ENCODE data around the gene OLFM1. TPM values are rescaled to one million over a fixed set of nuclear protein-coding genes. Genes with fewer than 3 reads are reported as not detected.

Gene OLFM1
- total RNA-seq, 1 experiment from 2014 or later, result not detected

DNA sequence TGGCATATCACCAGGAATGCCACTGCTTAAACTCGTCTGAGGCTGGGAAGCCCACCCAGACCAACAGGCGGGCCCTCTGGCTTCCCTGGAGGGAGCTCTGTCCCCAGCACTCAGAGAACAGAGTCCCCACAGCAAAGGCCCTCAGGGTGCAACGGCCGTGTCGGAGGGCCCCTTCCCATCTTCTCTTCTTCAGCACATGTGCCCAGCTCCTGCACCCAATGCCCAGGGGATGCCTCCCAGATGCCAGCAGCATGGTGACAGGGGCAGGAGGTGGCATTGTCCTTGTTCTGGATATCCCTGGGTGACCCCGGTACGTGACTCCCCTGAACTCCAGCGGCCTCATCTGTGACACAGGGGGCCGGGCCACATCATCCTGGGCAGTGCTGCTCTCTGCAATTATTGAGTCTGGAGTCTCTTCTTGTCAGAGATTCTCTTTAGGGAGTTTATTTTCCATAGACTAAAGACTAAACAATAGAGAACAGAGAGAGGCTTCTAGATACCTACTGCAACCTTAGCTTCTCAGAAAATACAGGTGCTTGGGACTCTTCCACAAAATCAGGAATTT lies 13.6 kb upstream of the OLFM1 start:
- no peak overlapping the region for H3K4me3 ChIP-seq
- ChIA-PET POLR2A (ENCODE audit: unreplicated experiment) (no interaction called here), CTCF (no interaction called here)
- no peak overlapping the region for H3K27ac ChIP-seq
- TF ChIP-seq EZH2 (IDR thresholded peaks at IDR 0.05; ENCODE audit: low read depth), result no peak
- TF ChIP-seq, protein P1, sequence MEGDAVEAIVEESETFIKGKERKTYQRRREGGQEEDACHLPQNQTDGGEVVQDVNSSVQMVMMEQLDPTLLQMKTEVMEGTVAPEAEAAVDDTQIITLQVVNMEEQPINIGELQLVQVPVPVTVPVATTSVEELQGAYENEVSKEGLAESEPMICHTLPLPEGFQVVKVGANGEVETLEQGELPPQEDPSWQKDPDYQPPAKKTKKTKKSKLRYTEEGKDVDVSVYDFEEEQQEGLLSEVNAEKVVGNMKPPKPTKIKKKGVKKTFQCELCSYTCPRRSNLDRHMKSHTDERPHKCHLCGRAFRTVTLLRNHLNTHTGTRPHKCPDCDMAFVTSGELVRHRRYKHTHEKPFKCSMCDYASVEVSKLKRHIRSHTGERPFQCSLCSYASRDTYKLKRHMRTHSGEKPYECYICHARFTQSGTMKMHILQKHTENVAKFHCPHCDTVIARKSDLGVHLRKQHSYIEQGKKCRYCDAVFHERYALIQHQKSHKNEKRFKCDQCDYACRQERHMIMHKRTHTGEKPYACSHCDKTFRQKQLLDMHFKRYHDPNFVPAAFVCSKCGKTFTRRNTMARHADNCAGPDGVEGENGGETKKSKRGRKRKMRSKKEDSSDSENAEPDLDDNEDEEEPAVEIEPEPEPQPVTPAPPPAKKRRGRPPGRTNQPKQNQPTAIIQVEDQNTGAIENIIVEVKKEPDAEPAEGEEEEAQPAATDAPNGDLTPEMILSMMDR (conservative IDR thresholded peaks at IDR 0.05), result no peak
- BruUV-seq (replicated peaks), result no TSS peak
- no peaks in the 10 kb centered on the region for H3K4me1 ChIP-seq (replicated peaks; ENCODE audit: insufficient read depth)
- no peaks in the 10 kb centered on the region for H4K20me1 ChIP-seq (ENCODE audit: insufficient read depth)
- no peaks in the 10 kb centered on the region for H3K9me2 ChIP-seq (ENCODE audit: insufficient read depth)
- H3K27me3 ChIP-seq (ENCODE audit: insufficient read depth, low read depth), result peaks cover 77% of the 10 kb centered on the region
- intact Hi-C loops (cut with micrococcal nuclease; ENCODE audit: unreplicated experiment), result no loop called here
- H3K36me3 ChIP-seq (ENCODE audit: low read depth), result no peaks in the 10 kb centered on the region
- no peak overlapping the region for H2AFZ ChIP-seq
- no peaks in the 10 kb centered on the region for H3K79me2 ChIP-seq (ENCODE audit: low read depth)
- no peak for DNase-seq
- H3K4me2 ChIP-seq, result no peak overlapping the region
- H3K9me3 ChIP-seq (ENCODE audit: insufficient read depth, low read depth), result no peaks in the 10 kb centered on the region
- H3F3A ChIP-seq (ENCODE audit: insufficient read depth, low read depth), result no peaks in the 10 kb centered on the region

DNA sequence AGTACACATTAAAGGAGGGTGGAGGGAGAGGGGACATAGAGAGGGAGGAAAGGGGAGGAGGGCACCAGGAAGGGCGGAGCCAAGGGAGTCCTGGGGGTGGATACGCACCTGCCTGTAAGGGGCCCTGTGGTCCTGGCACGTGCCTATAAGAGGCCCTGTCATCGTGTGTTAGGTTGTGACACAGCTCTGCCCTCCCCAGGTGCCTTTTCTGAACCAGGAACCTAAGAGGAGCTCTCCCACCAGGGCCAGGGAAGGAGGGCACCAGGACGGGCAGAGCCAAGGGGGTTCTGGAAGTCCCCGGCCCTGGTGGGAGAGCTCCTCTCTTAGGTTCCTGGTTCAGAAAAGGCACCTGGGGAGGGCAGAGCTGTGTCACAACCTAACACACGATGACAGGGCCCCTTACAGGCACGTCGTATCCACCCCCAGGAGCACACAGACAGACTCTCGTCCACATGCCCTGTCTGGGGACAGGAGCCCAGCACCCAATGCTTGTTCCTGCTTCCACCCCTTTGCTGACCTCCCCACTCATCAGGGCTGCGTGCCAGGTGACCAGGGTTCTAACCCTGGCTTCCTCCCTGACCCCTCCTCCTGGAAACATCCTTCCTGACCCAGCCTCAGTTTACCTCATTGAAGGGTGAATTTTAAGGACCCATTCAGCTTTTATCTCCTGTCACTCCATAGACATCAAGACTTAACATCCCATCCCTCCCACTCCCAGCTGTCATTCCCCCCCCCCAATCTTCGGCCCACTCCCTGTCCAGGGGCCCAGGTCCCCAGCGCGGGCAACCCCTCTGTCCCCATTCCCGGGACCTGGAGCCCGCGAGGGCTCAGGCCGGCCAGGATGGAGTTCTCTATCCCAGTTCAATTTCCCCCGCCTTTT lies 12.9 kb upstream of the OLFM1 start:
- CTCF ChIA-PET, result no interaction called here
- no peak overlapping the region for H3K27ac ChIP-seq
- no TSS peak for BruUV-seq (replicated peaks)
- H3K27me3 ChIP-seq (ENCODE audit: insufficient read depth, low read depth), result peaks cover 79% of the 10 kb centered on the region
- POLR2A ChIA-PET (ENCODE audit: unreplicated experiment), result no interaction called here
- H3F3A ChIP-seq (ENCODE audit: insufficient read depth, low read depth), result no peaks in the 10 kb centered on the region
- no peak overlapping the region for H3K4me3 ChIP-seq
- H3K9me2 ChIP-seq (ENCODE audit: insufficient read depth), result no peaks in the 10 kb centered on the region
- TF ChIP-seq, protein P1 (conservative IDR thresholded peaks at IDR 0.05), result no peak
- no peak for TF ChIP-seq EZH2 (IDR thresholded peaks at IDR 0.05; ENCODE audit: low read depth)
- H3K4me2 ChIP-seq, result no peak overlapping the region
- intact Hi-C loops (cut with micrococcal nuclease; ENCODE audit: unreplicated experiment), result no loop called here
- no peaks in the 10 kb centered on the region for H4K20me1 ChIP-seq (ENCODE audit: insufficient read depth)
- DNase-seq, result no peak
- H2AFZ ChIP-seq, result no peak overlapping the region
- no peaks in the 10 kb centered on the region for H3K79me2 ChIP-seq (ENCODE audit: low read depth)
- H3K4me1 ChIP-seq (replicated peaks; ENCODE audit: insufficient read depth), result no peaks in the 10 kb centered on the region
- H3K36me3 ChIP-seq (ENCODE audit: low read depth), result no peaks in the 10 kb centered on the region
- no peaks in the 10 kb centered on the region for H3K9me3 ChIP-seq (ENCODE audit: insufficient read depth, low read depth)

DNA sequence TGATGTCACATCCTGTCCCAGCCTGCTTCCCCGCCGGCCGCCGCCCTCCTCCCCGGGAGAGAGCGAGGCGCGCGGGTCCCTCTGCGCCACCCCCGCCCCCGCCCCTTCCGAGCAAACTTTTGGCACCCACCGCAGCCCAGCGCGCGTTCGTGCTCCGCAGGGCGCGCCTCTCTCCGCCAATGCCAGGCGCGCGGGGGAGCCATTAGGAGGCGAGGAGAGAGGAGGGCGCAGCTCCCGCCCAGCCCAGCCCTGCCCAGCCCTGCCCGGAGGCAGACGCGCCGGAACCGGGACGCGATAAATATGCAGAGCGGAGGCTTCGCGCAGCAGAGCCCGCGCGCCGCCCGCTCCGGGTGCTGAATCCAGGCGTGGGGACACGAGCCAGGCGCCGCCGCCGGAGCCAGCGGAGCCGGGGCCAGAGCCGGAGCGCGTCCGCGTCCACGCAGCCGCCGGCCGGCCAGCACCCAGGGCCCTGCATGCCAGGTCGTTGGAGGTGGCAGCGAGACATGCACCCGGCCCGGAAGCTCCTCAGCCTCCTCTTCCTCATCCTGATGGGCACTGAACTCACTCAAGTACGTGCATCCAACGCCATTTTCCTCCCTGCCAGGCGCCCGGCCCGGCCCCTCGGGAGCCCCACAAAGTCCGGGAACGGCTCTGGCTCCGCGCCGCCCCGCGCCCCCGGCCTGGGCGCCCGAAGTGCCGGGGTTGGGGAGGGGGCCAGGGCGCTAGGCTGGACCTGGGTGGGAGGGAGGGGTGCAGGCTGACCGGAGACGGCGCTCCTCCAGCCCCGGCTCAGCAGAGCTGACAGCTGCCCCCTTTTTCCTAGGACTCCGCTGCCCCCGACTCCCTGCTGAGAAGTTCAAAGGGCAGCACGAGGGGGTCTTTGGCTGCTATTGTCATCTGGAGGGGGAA lies 12.0 kb upstream of the OLFM1 start:
- peaks cover 79% of the 10 kb centered on the region for H3K27me3 ChIP-seq (ENCODE audit: insufficient read depth, low read depth)
- no TSS peak for BruUV-seq (replicated peaks)
- no peaks in the 10 kb centered on the region for H3K36me3 ChIP-seq (ENCODE audit: low read depth)
- H3K4me2 ChIP-seq, result no peak overlapping the region
- intact Hi-C loops (cut with micrococcal nuclease; ENCODE audit: unreplicated experiment), result no loop called here
- H3K27ac ChIP-seq, result no peak overlapping the region
- POLR2A ChIA-PET (ENCODE audit: unreplicated experiment), result no interaction called here
- H3K79me2 ChIP-seq (ENCODE audit: low read depth), result no peaks in the 10 kb centered on the region
- CTCF ChIA-PET, result no interaction called here
- H3K9me2 ChIP-seq (ENCODE audit: insufficient read depth), result no peaks in the 10 kb centered on the region
- no peak overlapping the region for H3K4me3 ChIP-seq
- H4K20me1 ChIP-seq (ENCODE audit: insufficient read depth), result no peaks in the 10 kb centered on the region
- no peak for DNase-seq
- H2AFZ ChIP-seq, result no peak overlapping the region
- H3F3A ChIP-seq (ENCODE audit: insufficient read depth, low read depth), result no peaks in the 10 kb centered on the region
- no peak for TF ChIP-seq EZH2 (IDR thresholded peaks at IDR 0.05; ENCODE audit: low read depth)
- TF ChIP-seq, protein P1 (conservative IDR thresholded peaks at IDR 0.05), result no peak
- H3K4me1 ChIP-seq (replicated peaks; ENCODE audit: insufficient read depth), result no peaks in the 10 kb centered on the region
- H3K9me3 ChIP-seq (ENCODE audit: insufficient read depth, low read depth), result no peaks in the 10 kb centered on the region

Data from PC-9 (cell line).